HG03175 (cell line): Measurements from ENCODE around the gene NTRK3.
"Not testable (repeated sequence)": the region's sequence is repeated elsewhere in the genome, so short reads cannot be mapped to it uniquely, and the experiment has no call there.

Experiments used
- ATAC-seq: cut with Tn5 transposase; IDR thresholded peaks from one replicate; pipeline ENCODE4 v1.9.1; 2021; ENCODE audit warnings: mild to moderate bottlenecking, moderate library complexity; ENCODE audit not compliant: unreplicated experiment

NTRK3 gene

GRCh38 chr15:88080616-88081015 lies 175.9 kb downstream of the NTRK3 start:
- ATAC-seq, result no peak

GRCh38 chr15:88077296-88078020 lies 179.1 kb downstream of the NTRK3 start:
- ATAC-seq, result no peak

GRCh38 chr15:88076328-88076727 lies 180.2 kb downstream of the NTRK3 start:
- ATAC-seq, result no peak

GRCh38 chr15:88075102-88075501 lies 181.4 kb downstream of the NTRK3 start:
- no peak for ATAC-seq

GRCh38 chr15:88074386-88074785 lies 182.2 kb downstream of the NTRK3 start:
- ATAC-seq, result no peak

GRCh38 chr15:88073391-88073691 lies 183.2 kb downstream of the NTRK3 start:
- ATAC-seq, result no peak

GRCh38 chr15:88072598-88073390 lies 183.7 kb downstream of the NTRK3 start:
- ATAC-seq, result no peak

- ATAC-seq, result not testable (repeated sequence)
Measured at GRCh38 chr15:88072133-88072532, 184.4 kb downstream of the NTRK3 start.

- ATAC-seq, result no peak
Measured at GRCh38 chr15:88071141-88071540, 185.4 kb downstream of the NTRK3 start.

GRCh38 chr15:88069561-88069960 lies 187.0 kb downstream of the NTRK3 start:
- no peak for ATAC-seq

GRCh38 chr15:88067331-88067685 lies 189.2 kb downstream of the NTRK3 start:
- no peak for ATAC-seq

GRCh38 chr15:88066636-88067330 lies 189.8 kb downstream of the NTRK3 start:
- ATAC-seq, result no peak

GRCh38 chr15:88061452-88061851 lies 195.1 kb downstream of the NTRK3 start:
- no peak for ATAC-seq

GRCh38 chr15:88060383-88060782 lies 196.2 kb downstream of the NTRK3 start:
- ATAC-seq, result no peak

- ATAC-seq, result no peak
Measured at GRCh38 chr15:88057836-88058235, 198.7 kb downstream of the NTRK3 start.

- ATAC-seq, result no peak
Measured at GRCh38 chr15:88049506-88049905, 207.0 kb downstream of the NTRK3 start.

GRCh38 chr15:88048755-88049154 lies 207.8 kb downstream of the NTRK3 start:
- ATAC-seq, result no peak

GRCh38 chr15:88048237-88048636 lies 208.3 kb downstream of the NTRK3 start:
- no peak for ATAC-seq

GRCh38 chr15:88046576-88047129 lies 209.9 kb downstream of the NTRK3 start:
- no peak for ATAC-seq

- no peak for ATAC-seq
Measured at GRCh38 chr15:88043396-88043795, 213.1 kb downstream of the NTRK3 start.

- no peak for ATAC-seq
Measured at GRCh38 chr15:88042047-88042446, 214.5 kb downstream of the NTRK3 start.

- no peak for ATAC-seq
Measured at GRCh38 chr15:88040516-88040915, 216.0 kb downstream of the NTRK3 start.
